H1 (cell line): ENCODE results near the gene MRC2. TPM values are rescaled to one million over a fixed set of nuclear protein-coding genes. Genes with fewer than 3 reads are reported as not detected.

Source experiments
- CTCF ChIA-PET: fragments of 300-600 bp; sonication (Branson Sonifier 250); formaldehyde crosslinking; loops from one replicate; lab custom pipeline; 2021; ENCODE audit not compliant: partially characterized antibody; lab: Charles Lee
- POLR2A ChIA-PET: fragments of 300-600 bp; sonication (Branson Sonifier 250); formaldehyde crosslinking; loops from one replicate; lab custom pipeline; 2021; ENCODE audit warnings: inconsistent platforms; ENCODE audit not compliant: partially characterized antibody; lab: Charles Lee
- DNase-seq, 2 experiments: peaks; one replicate each; pipeline versions ENCODE4 v3.0.0 to v3.0.0-alpha.2; 2010 to 2022; ENCODE audit warnings: low spot score in 2 of 2, low read depth in 1 of 2, mixed read lengths in 1 of 2
- FAIRE-seq: peaks from 2 replicates; lab custom pipeline; 2011; peaks lifted over from hg19 to GRCh38; lab: Jason Lieb, UNC
- H2AFZ ChIP-seq: 2 replicates; pipeline ENCODE4 v1.8.1; 2012; ENCODE audit warnings: low read length, inconsistent platforms
- H2AK5ac ChIP-seq: 2 replicates; pipeline ENCODE4 v1.6.1; 2013; ENCODE audit warnings: low read depth, low read length
- H2BK120ac ChIP-seq: replicated peaks from 2 replicates; pipeline ENCODE3; 2013; ENCODE audit warnings: low read depth, low read length, inconsistent platforms
- H2BK12ac ChIP-seq: 2 replicates; pipeline ENCODE4 v1.6.1; 2013; ENCODE audit warnings: low read depth, low read length
- H2BK15ac ChIP-seq: 2 replicates; pipeline ENCODE4 v1.6.1; 2013; ENCODE audit warnings: low read length
- H2BK20ac ChIP-seq: 2 replicates; pipeline ENCODE4 v1.6.1; 2013; ENCODE audit warnings: low read length
- H2BK5ac ChIP-seq: 2 replicates; pipeline ENCODE4 v1.6.1; 2013; ENCODE audit warnings: low read depth, low read length
- H3K14ac ChIP-seq: 2 replicates; pipeline ENCODE4 v1.6.1; 2013; ENCODE audit warnings: inconsistent platforms; ENCODE audit not compliant: insufficient read length
- H3K18ac ChIP-seq: 2 replicates; pipeline ENCODE4 v1.6.1; 2013; ENCODE audit warnings: low read length; ENCODE audit errors: extremely low read depth
- H3K23ac ChIP-seq: 2 replicates; pipeline ENCODE4 v1.6.1; 2013; ENCODE audit warnings: inconsistent platforms; ENCODE audit not compliant: insufficient read length
- H3K23me2 ChIP-seq: 2 replicates; pipeline ENCODE4 v1.6.1; 2013; ENCODE audit warnings: low read depth, low read length
- H3K27ac ChIP-seq: 2 replicates; pipeline ENCODE4 v1.6.1; 2011; ENCODE audit warnings: low read depth, low read length, inconsistent platforms
- H3K27me3 ChIP-seq, 4 experiments: replicated peaks in 1 of 4; 1 replicate in 1 of 4; 2 replicates in 3 of 4; pipeline versions ENCODE4 v1.6.1 to v1.8.1; 2011 to 2013; ENCODE audit warnings: low read length in 3 of 4, mild to moderate bottlenecking in 3 of 4, inconsistent platforms in 2 of 4, mixed read lengths in 2 of 4, moderate library complexity in 1 of 4; ENCODE audit not compliant: control insufficient read depth in 3 of 4, insufficient read depth in 3 of 4; ENCODE audit errors: extremely low read depth in 1 of 4
- H3K36me3 ChIP-seq, 4 experiments: 2 replicates each; pipeline versions ENCODE4 v1.6.1 to v1.8.1; 2011 to 2013; ENCODE audit warnings: mild to moderate bottlenecking in 4 of 4, low read length in 3 of 4, moderate library complexity in 2 of 4, control low read depth in 1 of 4, inconsistent platforms in 1 of 4; ENCODE audit not compliant: insufficient read depth in 4 of 4, control insufficient read depth in 2 of 4
- H3K4ac ChIP-seq: replicated peaks from 2 replicates; pipeline ENCODE3; 2013; ENCODE audit warnings: low read length, low read depth, mixed read lengths, inconsistent platforms; ENCODE audit not compliant: insufficient read length
- H3K4me1 ChIP-seq, 4 experiments: replicated peaks in 1 of 4; 1 replicate in 1 of 4; 2 replicates in 3 of 4; pipeline versions ENCODE4 v1.6.1 to v1.8.1; 2011 to 2013; ENCODE audit warnings: low read length in 3 of 4, inconsistent platforms in 2 of 4, mixed read lengths in 1 of 4; ENCODE audit not compliant: insufficient read depth in 4 of 4, control insufficient read depth in 3 of 4
- H3K4me2 ChIP-seq, 2 experiments: 2 replicates each; pipeline versions ENCODE4 v1.6.1 to v1.8.1; 2011 to 2013; ENCODE audit warnings: low read depth in 2 of 2, low read length in 2 of 2, control low read depth in 1 of 2, inconsistent platforms in 1 of 2, mild to moderate bottlenecking in 1 of 2; ENCODE audit not compliant: insufficient read depth in 1 of 2
- H3K4me3 ChIP-seq, 4 experiments: fragments of 200-600, 300-600 bp in 1 of 4; sonication (generic), shearing (Covaris generic), sonication (Bioruptor Twin) in 1 of 4; 2 replicates each; pipeline versions ENCODE4 v1.5.1 to v1.8.1; 2011 to 2016; ENCODE audit warnings: low read length in 4 of 4, low read depth in 3 of 4, control low read depth in 2 of 4, inconsistent platforms in 2 of 4, mild to moderate bottlenecking in 2 of 4, mixed read lengths in 1 of 4, moderate library complexity in 1 of 4; ENCODE audit not compliant: insufficient read depth in 2 of 4; ENCODE audit errors: extremely low read depth in 1 of 4
- H3K56ac ChIP-seq: replicated peaks from 2 replicates; pipeline ENCODE3; 2013; ENCODE audit warnings: low read depth, mild to moderate bottlenecking, mixed read lengths, low read length, inconsistent platforms; ENCODE audit not compliant: insufficient read length
- H3K79me1 ChIP-seq: 2 replicates; pipeline ENCODE4 v1.6.1; 2013; ENCODE audit warnings: low read depth, low read length, control low read depth
- H3K79me2 ChIP-seq, 2 experiments: 2 replicates each; pipeline versions ENCODE4 v1.6.1 to v1.8.1; 2012 to 2013; ENCODE audit warnings: low read length in 2 of 2, mild to moderate bottlenecking in 2 of 2, inconsistent platforms in 1 of 2; ENCODE audit not compliant: insufficient read depth in 2 of 2, control insufficient read depth in 1 of 2
- H3K9ac ChIP-seq, 4 experiments: replicated peaks in 1 of 4; 1 replicate in 1 of 4; 2 replicates in 3 of 4; pipeline versions ENCODE4 v1.6.1 to v1.8.1; 2011 to 2013; ENCODE audit warnings: low read depth in 3 of 4, low read length in 3 of 4, control low read depth in 2 of 4, mild to moderate bottlenecking in 2 of 4, moderate library complexity in 2 of 4, inconsistent platforms in 1 of 4; ENCODE audit errors: extremely low read depth in 1 of 4
- H3K9me3 ChIP-seq, 2 experiments: 2 replicates each; pipeline versions ENCODE4 v1.6.1 to v1.8.1; 2012 to 2013; ENCODE audit warnings: mild to moderate bottlenecking in 2 of 2, moderate library complexity in 2 of 2, control low read depth in 1 of 2, inconsistent platforms in 1 of 2, low read depth in 1 of 2, low read length in 1 of 2, mixed read lengths in 1 of 2; ENCODE audit not compliant: insufficient read depth in 2 of 2
- H4K20me1 ChIP-seq, 2 experiments: replicated peaks in 1 of 2; 2 replicates each; pipeline versions ENCODE3 to v1.8.1; 2011 to 2013; ENCODE audit warnings: inconsistent platforms in 2 of 2, low read length in 2 of 2, mild to moderate bottlenecking in 1 of 2; ENCODE audit not compliant: insufficient read depth in 2 of 2, control insufficient read depth in 1 of 2
- H4K5ac ChIP-seq: 2 replicates; pipeline ENCODE4 v1.6.1; 2013; ENCODE audit warnings: low read length, low read depth, mixed read lengths, inconsistent platforms; ENCODE audit not compliant: insufficient read length
- H4K8ac ChIP-seq: 2 replicates; pipeline ENCODE4 v1.8.0; 2013; ENCODE audit warnings: mild to moderate bottlenecking, moderate library complexity, low read length, inconsistent platforms; ENCODE audit not compliant: insufficient read depth; ENCODE audit errors: extremely low read depth
- H4K91ac ChIP-seq: replicated peaks from 2 replicates; pipeline ENCODE3; 2013; ENCODE audit warnings: low read length, mixed read lengths, inconsistent platforms; ENCODE audit not compliant: insufficient read length
- ASH2L ChIP-seq: fragments of 200-600, 300-600 bp; sonication (generic); IDR thresholded peaks from one replicate; pipeline ENCODE4 v1.7.1; 2017; ENCODE audit warnings: low read length
- BACH1 ChIP-seq: IDR thresholded peaks from 2 replicates; pipeline ENCODE4 v1.6.1; 2012; ENCODE audit warnings: low read length, improper control_type of control experiment
- CTBP2 ChIP-seq: IDR thresholded peaks from 2 replicates; pipeline ENCODE4 v1.7.0; 2011; ENCODE audit warnings: borderline replicate concordance, mild to moderate bottlenecking, moderate library complexity, mixed read lengths, low read length; ENCODE audit not compliant: insufficient read depth, insufficient read length
- WGBS, 2 experiments: shearing (Covaris generic) in 1 of 2; methylation state at CpG; one replicate each; pipeline versions ENCODE4 v1.1.6 to v1.1.7; 2013 to 2015; ENCODE audit warnings: low lambda C conversion rate in 2 of 2, mixed read lengths in 2 of 2, inconsistent platforms in 1 of 2, low coverage in 1 of 2, missing lambda C conversion rate in 1 of 2; ENCODE audit not compliant: insufficient replicate concordance in 2 of 2, insufficient coverage in 1 of 2, insufficient read length in 1 of 2; ENCODE audit errors: extremely low coverage in 1 of 2, missing lambda C conversion rate in 1 of 2; 5-methylcytosine and 5-hydroxymethylcytosine counted together
- polyA plus RNA-seq, 7 experiments: library from polyadenylated mRNA; depleted of rRNA in 3 of 7; stranded (reverse) in 5 of 7; unstranded in 2 of 7; fragments of >200 nt in 5 of 7; fragments of 200-250 nt in 2 of 7; gene quantifications; 1 replicate in 5 of 7; 2 replicates in 1 of 7; 4 replicates in 1 of 7; pipeline versions ENCODE4 v1.2.1 to v1.2.3, GENCODE V29; 2011 to 2013; ENCODE audit warnings: missing spikeins in 2 of 7, mixed read lengths in 2 of 7
- total RNA-seq: library from RNA; stranded (reverse); fragmentation: NEBNext Ultra II Directional; extraction: Animal tissue kit (Norgen Biotek cat#: 25700); gene quantifications from 2 replicates; pipeline ENCODE4 v1.2.1, GENCODE V29; 2021

MRC2 gene
- total and polyA plus RNA-seq, 2 of the 8 experiments (the other 6 are each of a cell fraction or from before 2014, with no cell fraction given), result 7.0 to 24.2 TPM

GRCh38 chr17:62625184-62625869 is 2.1 kb upstream of the MRC2 start:
- Histone ChIP-seq H4K91ac (no peak overlapping the region), H2BK20ac (no peak overlapping the region), H3K14ac (no peak overlapping the region), H3K79me1 (no peaks in the 10 kb centered on the region), H3K27me3 (peaks cover 0 to 2% (median 0%) of the 10 kb centered on the region in 4 experiments; a peak in 2 of 7 replicates)
- no peak for FAIRE-seq
- TF ChIP-seq CTBP2 (no peak), ASH2L (no peak), BACH1 (no peak)
- TF ChIP-seq, all 59 proteins: peak for 0
- Histone ChIP-seq H4K8ac (no peak overlapping the region; the same call in 1 of the 2 replicates), H3K9ac (no peak overlapping the region), H2BK120ac (no peak overlapping the region), H2BK12ac (peak overlapping the region; percentile 78; the same call in 1 of the 2 replicates), H2AK5ac (no peak overlapping the region; the same call in 1 of the 2 replicates), H3K79me2 (peaks cover 0 to 11% of the 10 kb centered on the region in 2 experiments; a peak in 1 of 4 replicates), H3K36me3 (no peaks in the 10 kb centered on the region; a peak in 1 of 8 replicates), H4K20me1 (no peaks in the 10 kb centered on the region), H3K4me2 (no peak overlapping the region), H3K4me1 (peaks cover 5 to 23% (median 18%) of the 10 kb centered on the region in 4 experiments), H2AFZ (no peak overlapping the region), H3K27ac (no peak overlapping the region), H3K56ac (no peak overlapping the region), H2BK5ac (no peak overlapping the region), H3K4ac (no peak overlapping the region), H2BK15ac (no peak overlapping the region; the same call in 1 of the 2 replicates), H3K23me2 (peaks cover 12% of the 10 kb centered on the region; the same call in 1 of the 2 replicates), H3K9me3 (no peaks in the 10 kb centered on the region), H3K18ac (no peak overlapping the region), H4K5ac (no peak overlapping the region), H3K23ac (no peak overlapping the region), H3K4me3 (no peak overlapping the region)
- ChIA-PET POLR2A (interaction anchor here (0.6 to 1.3 kb wide), 2 partner anchors 8 to 986 kb away, joined by 5 read pairs; no protein-coding TSS in a partner anchor), CTCF (interaction anchor here (0.6 to 1.8 kb wide), 2 partner anchors 13 to 153 kb away, joined by 3 to 8 read pairs; no protein-coding TSS in a partner anchor)
- WGBS, 2 experiments, result 89% methylated on average over 17 of the region's 19 CpGs; no CpG with 5 or more reads in 1 of the 2 experiments
- DNase-seq, result no peak
